GM12878 (cell line): ENCODE data around the gene MRPL53. TPM values are rescaled to one million over a fixed set of nuclear protein-coding genes. Genes with fewer than 3 reads are reported as not detected.

Experiments used
- ATAC-seq: fragments of 200-7000 bp; cut with Tn5 transposase; 3 replicates; pipeline ENCODE4 v1.9.1; 2020; ENCODE audit warnings: mild to moderate bottlenecking, moderate library complexity
- BruUV-seq: library from RNA; stranded (reverse); fragments of 400-500 nt; replicated peaks from 2 replicates; lab custom pipeline; 2021; lab: Mats Ljungman, UMichigan
- CTCF ChIA-PET: fragments of 300-600 bp; sonication (Branson Sonifier 250); formaldehyde crosslinking; extraction: SDS; loops from one replicate; lab custom pipeline; 2021; ENCODE audit warnings: inconsistent platforms; lab: Yijun Ruan, JAX
- POLR2A ChIA-PET: fragments of 350-600 bp; formaldehyde crosslinking; extraction: SDS; loops from one replicate; lab custom pipeline; 2021; ENCODE audit warnings: inconsistent platforms; lab: Charles Lee
- RAD21 ChIA-PET: fragments of 300-600 bp; sonication (Branson Sonifier 250); formaldehyde crosslinking; loops from one replicate; lab custom pipeline; 2023; ENCODE audit warnings: antibody characterized with exemption; ENCODE audit not compliant: unreplicated experiment; lab: Charles Lee
- SMC1A ChIA-PET: fragments of 300-600 bp; sonication (Branson Sonifier 250); formaldehyde crosslinking; loops from one replicate; lab custom pipeline; 2023; ENCODE audit not compliant: unreplicated experiment, uncharacterized antibody; lab: Charles Lee
- DNase-seq: peaks from one replicate; pipeline ENCODE4 v3.0.0-alpha.2; 2011; ENCODE audit warnings: low read depth, low spot score
- FAIRE-seq: peaks from 3 replicates; lab custom pipeline; 2011; peaks lifted over from hg19 to GRCh38; lab: Jason Lieb, UNC
- H2AFZ ChIP-seq: 2 replicates; pipeline ENCODE4 v1.6.0; 2011; ENCODE audit warnings: low read depth, low read length, control low read depth; ENCODE audit not compliant: control insufficient read depth
- H3K27ac ChIP-seq: 2 replicates; pipeline ENCODE4 v1.5.1; 2011; ENCODE audit warnings: control low read depth; ENCODE audit not compliant: control insufficient read depth, insufficient read depth
- H3K27me3 ChIP-seq, 2 experiments: replicated peaks in 1 of 2; 2 replicates each; pipeline versions ENCODE4 v1.6.0 to v1.6.1; 2011; ENCODE audit warnings: low read length in 1 of 2; ENCODE audit not compliant: control insufficient read depth in 2 of 2, insufficient read depth in 2 of 2
- H3K36me3 ChIP-seq, 2 experiments: 2 replicates each; pipeline ENCODE4 v1.5.1; 2011; ENCODE audit warnings: low read length in 1 of 2; ENCODE audit not compliant: control insufficient read depth in 2 of 2, insufficient read depth in 2 of 2
- H3K4me1 ChIP-seq: 2 replicates; pipeline ENCODE4 v1.6.1; 2011; ENCODE audit warnings: mild to moderate bottlenecking, low read length, moderate library complexity, mixed read lengths; ENCODE audit not compliant: control insufficient read depth, insufficient read depth
- H3K4me2 ChIP-seq: 2 replicates; pipeline ENCODE4 v1.6.0; 2011; ENCODE audit warnings: control low read depth; ENCODE audit not compliant: control insufficient read depth, insufficient read depth
- H3K4me3 ChIP-seq: fragments of 200-600 bp; sonication (generic); 2 replicates; pipeline ENCODE4 v1.5.1; 2016
- H3K79me2 ChIP-seq: 2 replicates; pipeline ENCODE4 v1.6.0; 2011; ENCODE audit warnings: low read length; ENCODE audit not compliant: control insufficient read depth, insufficient read depth
- H3K9ac ChIP-seq: 2 replicates; pipeline ENCODE4 v1.8.0; 2011; ENCODE audit warnings: low read length, control low read depth, mixed read lengths; ENCODE audit not compliant: control insufficient read depth, insufficient read depth
- H3K9me3 ChIP-seq: replicated peaks from 3 replicates; pipeline ENCODE4 v1.5.1; 2011; ENCODE audit warnings: mild to moderate bottlenecking, low read length; ENCODE audit not compliant: control insufficient read depth, insufficient read depth
- H4K20me1 ChIP-seq: 2 replicates; pipeline ENCODE4 v1.6.0; 2011; ENCODE audit not compliant: control insufficient read depth, insufficient read depth
- ATF7 ChIP-seq: fragments of 450-650 bp; IDR thresholded peaks from 2 replicates; pipeline ENCODE4 v1.6.1; 2016; ENCODE audit warnings: low read depth, mild to moderate bottlenecking
- SUZ12 ChIP-seq: fragments of 200-600 bp; sonication (generic); IDR thresholded peaks from one replicate; pipeline ENCODE4 v1.6.1; 2018; ENCODE audit warnings: antibody characterized with exemption, mild to moderate bottlenecking; ENCODE audit not compliant: unreplicated experiment
- TCF12 ChIP-seq: IDR thresholded peaks from 2 replicates; pipeline ENCODE4 v1.6.1; 2011; ENCODE audit warnings: low read depth, mild to moderate bottlenecking, low read length
- WGBS: methylation state at CpG from one replicate; pipeline ENCODE4 v1.1.6; 2016; ENCODE audit warnings: low lambda C conversion rate; ENCODE audit not compliant: insufficient replicate concordance, insufficient coverage; ENCODE audit errors: missing lambda C conversion rate; 5-methylcytosine and 5-hydroxymethylcytosine counted together
- in situ Hi-C: fragments of 300-500 bp; cut with MboI; formaldehyde crosslinking; loops from 9 replicates; pipeline ENCODE4 v1.14.3; 2018; ENCODE audit warnings: mixed read lengths
- intact Hi-C: fragments of 100-400 bp; cut with micrococcal nuclease; formaldehyde crosslinking; loops from one replicate; pipeline ENCODE4 v1.14.2; 2022; ENCODE audit not compliant: unreplicated experiment
- polyA plus RNA-seq, 11 experiments: library from polyadenylated mRNA; depleted of rRNA in 4 of 11; unstranded in 6 of 11; stranded (reverse) in 5 of 11; fragments of >200 nt; fragmentation: Nextera tagmentation in 4 of 11; fragmentation: Illumina TruSeq in 1 of 11; extraction: Ambion mirVana in 4 of 11; extraction: Trizol in 1 of 11; gene quantifications; 1 replicate in 1 of 11; 2 replicates in 10 of 11; pipeline versions ENCODE4 v1.2.1 to v1.2.3, GENCODE V29; 2011 to 2016; ENCODE audit warnings: inconsistent platforms in 2 of 11, missing spikeins in 2 of 11, low read depth in 1 of 11
- total RNA-seq, 4 experiments: library from RNA; depleted of rRNA in 3 of 4; stranded (reverse); fragments of >200 nt in 3 of 4; fragmentation: Illumina TruSeq in 1 of 4; extraction: Trizol in 1 of 4; gene quantifications; 2 replicates each; pipeline versions ENCODE4 v1.2.1 to v1.2.3, GENCODE V29; 2013 to 2021

Gene MRPL53
- total and polyA plus RNA-seq, 10 of the 15 experiments (the other 5 are each of a cell fraction or from before 2014, with no cell fraction given): 15.1 to 167 (median 80.9) TPM

DNA sequence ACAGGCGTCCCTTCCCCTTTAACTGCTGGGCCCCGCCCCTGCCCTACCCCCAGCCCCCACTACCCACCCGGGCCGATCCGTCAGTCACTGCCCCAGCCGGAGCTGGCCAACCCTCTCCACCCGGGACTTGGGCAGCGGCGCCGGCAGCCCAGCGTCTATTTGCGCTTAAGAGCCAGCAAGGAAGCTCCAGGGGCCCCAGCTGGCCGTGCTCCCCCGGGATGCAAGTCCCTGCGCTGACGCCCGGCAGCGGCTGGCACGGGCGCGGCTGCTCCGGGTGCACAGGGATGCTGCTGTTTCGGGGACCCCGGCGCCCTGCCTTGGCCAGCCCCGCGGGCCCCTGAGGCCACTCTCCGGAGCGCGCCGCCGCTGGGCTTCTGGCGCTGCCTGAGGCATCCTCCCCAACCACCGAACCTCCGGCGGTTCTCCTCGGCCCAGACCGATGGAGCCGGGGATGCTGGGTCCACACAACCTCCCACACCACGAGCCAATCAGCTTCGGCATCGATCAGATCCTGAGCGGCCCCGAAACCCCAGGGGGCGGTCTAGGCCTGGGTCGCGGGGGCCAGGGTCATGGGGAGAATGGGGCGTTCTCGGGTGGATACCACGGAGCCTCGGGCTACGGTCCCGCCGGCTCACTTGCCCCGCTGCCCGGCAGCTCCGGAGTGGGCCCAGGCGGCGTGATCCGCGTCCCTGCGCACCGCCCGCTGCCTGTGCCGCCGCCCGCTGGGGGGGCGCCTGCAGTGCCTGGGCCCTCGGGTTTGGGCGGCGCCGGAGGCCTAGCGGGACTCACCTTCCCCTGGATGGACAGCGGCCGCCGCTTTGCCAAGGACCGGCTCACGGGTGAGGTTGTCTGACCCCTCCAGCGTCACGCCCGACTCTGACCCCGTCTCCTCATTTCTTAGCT, 42.1 kb upstream of the MRPL53 start, which contains the start of gene TLX2:
Gene TLX2 (plus strand): TSS at position 83 of the 903 bp plus-strand sequence. CDS start 357 bp downstream, at position 440.
- H3K9me3 ChIP-seq: no peaks in the 10 kb centered on the region; the same call in 2 of the 3 replicates
- POLR2A ChIA-PET: no interaction called here
- H3K9ac ChIP-seq: no peak within 1 kb of the TSS
- SMC1A ChIA-PET: no interaction called here
- no peak within 1 kb of the TSS for H2AFZ ChIP-seq
- ATAC-seq: peak; percentile 22
- CTCF ChIA-PET: interaction anchor here (0.6 kb wide), 1 partner anchor 32 kb away, joined by 3 read pairs; no protein-coding TSS in a partner anchor
- TF ChIP-seq SUZ12 (peak; percentile 59), ATF7 (no peak), TCF12 (no peak)
- no peak for FAIRE-seq
- in situ Hi-C loops (no loop called here), intact Hi-C loops (no loop called here)
- no peak within 1 kb of the TSS for H3K27ac ChIP-seq
- 10% methylated on average over 73 of the region's 82 CpGs for WGBS
- peaks cover 13% of the 10 kb centered on the region; the same call in 1 of the 2 replicates for H3K4me1 ChIP-seq
- no peaks in the 10 kb centered on the region for H4K20me1 ChIP-seq
- peak within 1 kb of the TSS; percentile 96 for H3K4me2 ChIP-seq
- H3K36me3 ChIP-seq: no peaks in the 10 kb centered on the region
- peaks cover 18 to 31% of the 10 kb centered on the region in 2 experiments for H3K27me3 ChIP-seq
- RAD21 ChIA-PET: interaction anchor here (0.7 kb wide), 1 partner anchor 76 kb away, joined by 3 read pairs; no protein-coding TSS in a partner anchor
- H3K79me2 ChIP-seq: no peaks in the 10 kb centered on the region
- H3K4me3 ChIP-seq: peak within 1 kb of the TSS; percentile 11; the same call in 1 of the 2 replicates
- no peak for DNase-seq
- BruUV-seq: no TSS peak
